Testis (tissue), 3 donors: ENCODE results near the gene OSM. TPM values are rescaled to one million over a fixed set of nuclear protein-coding genes. Genes with fewer than 3 reads are reported as not detected.

ENCODE experiments used
- DNase-seq: peaks from one replicate; pipeline ENCODE4 v3.0.0-alpha.2; 2019
- H3K27ac ChIP-seq, 2 donors: fragments of 200-600 bp; sonication (generic); one replicate each; pipeline ENCODE4 v1.5.1; 2019
- H3K27me3 ChIP-seq: fragments of 200-600 bp; sonication (generic); one replicate; pipeline ENCODE4 v1.5.1; 2019
- H3K36me3 ChIP-seq: fragments of 200-600 bp; sonication (generic); one replicate; pipeline ENCODE4 v1.5.1; 2017; ENCODE audit warnings: low read depth; ENCODE audit errors: missing control alignments
- H3K4me1 ChIP-seq: fragments of 200-600 bp; sonication (generic); one replicate; pipeline ENCODE4 v1.5.1; 2019
- H3K4me3 ChIP-seq, 2 donors: fragments of 200-600 bp; sonication (generic); one replicate each; pipeline ENCODE4 v1.5.1; 2017 to 2019
- H3K9me3 ChIP-seq: fragments of 200-600 bp; sonication (generic); one replicate; pipeline ENCODE4 v1.5.1; 2017
- CTCF ChIP-seq, 3 experiments: fragments of 450-650 bp in 2 of 3; fragments of 200-600 bp in 1 of 3; sonication (generic) in 1 of 3; IDR thresholded peaks; one replicate each; pipeline ENCODE4 v1.5.1; 2016 to 2019; ENCODE audit warnings: antibody characterized with exemption in 3 of 3, mild to moderate bottlenecking in 2 of 3, moderate library complexity in 1 of 3
- POLR2A ChIP-seq: fragments of 450-650 bp; IDR thresholded peaks from one replicate; pipeline ENCODE4 v1.6.1; 2017; ENCODE audit warnings: antibody characterized with exemption, mild to moderate bottlenecking, moderate library complexity
- WGBS, 2 donors: methylation state at CpG; one replicate each; pipeline ENCODE4 v1.1.5; 2018; 5-methylcytosine and 5-hydroxymethylcytosine counted together
- intact Hi-C: fragments of 100-400 bp; cut with DNase I; formaldehyde crosslinking; loops from one replicate; pipeline ENCODE4 v1.15.1; 2023; ENCODE audit warnings: low total_unique reads
- polyA plus RNA-seq: library from polyadenylated mRNA; stranded (reverse); fragments of 350-450 nt; fragmentation: Illumina TruSeq; extraction: RNeasy Lipid Tissue Mini Kit (QIAGEN cat#74804); gene quantifications from one replicate; pipeline ENCODE4 v1.2.3, GENCODE V29; 2014; ENCODE audit warnings: low read depth, low replicate concordance; ENCODE audit not compliant: insufficient read depth
- total RNA-seq, 2 donors: library from RNA; depleted of rRNA; stranded (reverse); fragments of >200 nt; gene quantifications; one replicate each; pipeline ENCODE4 v1.2.3, GENCODE V29; 2016

The OSM gene
- total and polyA plus RNA-seq, 3 donors from 2014 or later: 0.69 to 1.6 TPM; not detected in 1

GRCh38 chr22:30254314-30254713, 12.3 kb downstream of the OSM start:
- 64 to 71% methylated on average over 6 of the region's 6 CpGs for WGBS, 2 donors
- no peak for DNase-seq
- H3K36me3 ChIP-seq: no peaks in the 10 kb centered on the region
- no peaks in the 10 kb centered on the region for H3K9me3 ChIP-seq
- H3K27ac ChIP-seq: no peak overlapping the region
- TF ChIP-seq POLR2A (no peak), CTCF (IDR thresholded peaks at IDR 0.05) (no peak)
- intact Hi-C loops: no loop called here
- no peaks in the 10 kb centered on the region for H3K27me3 ChIP-seq
- H3K4me1 ChIP-seq: peaks cover 14% of the 10 kb centered on the region
- H3K4me3 ChIP-seq: no peak overlapping the region

- Histone ChIP-seq H3K9me3 (no peaks in the 10 kb centered on the region), H3K4me3 (no peak overlapping the region), H3K4me1 (peaks cover 14% of the 10 kb centered on the region), H3K27me3 (no peaks in the 10 kb centered on the region), H3K36me3 (no peaks in the 10 kb centered on the region), H3K27ac (no peak overlapping the region)
- no peak for TF ChIP-seq POLR2A
- TF ChIP-seq CTCF (IDR thresholded peaks at IDR 0.05): no peak
- DNase-seq: peak; percentile 53
- 67 to 73% methylated on average over 14 to 21 of the region's 22 CpGs for WGBS, 2 donors
- intact Hi-C loops: no loop called here
Observed at GRCh38 chr22:30253205-30253852, 13.3 kb downstream of the OSM start.

- intact Hi-C loops: no loop called here
Observed at GRCh38 chr22:30252411-30253204, 14.0 kb downstream of the OSM start.

GRCh38 chr22:30251711-30252110, 14.9 kb downstream of the OSM start:
- no peak for DNase-seq
- TF ChIP-seq CTCF (IDR thresholded peaks at IDR 0.05) (no peak), POLR2A (no peak)
- H3K9me3 ChIP-seq: no peaks in the 10 kb centered on the region
- H3K36me3 ChIP-seq: no peaks in the 10 kb centered on the region
- no peak overlapping the region for H3K4me3 ChIP-seq
- H3K27ac ChIP-seq: no peak overlapping the region
- H3K4me1 ChIP-seq: peaks cover 18% of the 10 kb centered on the region
- intact Hi-C loops: no loop called here
- WGBS, 2 donors: 78 to 87% methylated on average over 10 of the region's 10 CpGs
- no peaks in the 10 kb centered on the region for H3K27me3 ChIP-seq

More at GRCh38 chr22:30252411-30253204, 14.0 kb downstream of the OSM start:
- no peaks in the 10 kb centered on the region for H3K27me3 ChIP-seq
- H3K4me1 ChIP-seq: peaks cover 14% of the 10 kb centered on the region
- WGBS, 2 donors: 80 to 83% methylated on average over 12 to 22 of the region's 22 CpGs
- H3K4me3 ChIP-seq: no peak overlapping the region
- no peak for TF ChIP-seq CTCF (IDR thresholded peaks at IDR 0.05)
- H3K27ac ChIP-seq: no peak overlapping the region
- no peaks in the 10 kb centered on the region for H3K9me3 ChIP-seq
- H3K36me3 ChIP-seq: no peaks in the 10 kb centered on the region
- no peak for DNase-seq
